ENCODE measurements around the gene SMCO4. TPM values are rescaled to one million over a fixed set of nuclear protein-coding genes. Genes with fewer than 3 reads are reported as not detected.

Gene SMCO4
- total and polyA plus RNA-seq, 2 of the 8 experiments (the other 6 are each of a cell fraction or from before 2014, with no cell fraction given) = 33.2 to 53.9 TPM

- Histone ChIP-seq H3K4me1 (replicated peaks in 1 of 4; ENCODE audit: control insufficient read depth in 3 of 4, insufficient read depth in 4 of 4, low read length in 3 of 4) (peaks cover 2 to 12% (median 8%) of the 10 kb centered on the region in 4 experiments; a peak in 5 of 7 replicates), H2AFZ (ENCODE audit: low read length) (no peak overlapping the region), H2BK120ac (replicated peaks; ENCODE audit: low read depth, low read length) (no peak overlapping the region), H4K20me1 (replicated peaks in 1 of 2; ENCODE audit: control insufficient read depth in 1 of 2, insufficient read depth in 2 of 2, low read length in 2 of 2) (peaks cover 1 to 4% of the 10 kb centered on the region in 2 experiments), H3K18ac (ENCODE audit: extremely low read depth, low read length) (no peak overlapping the region), H2BK15ac (ENCODE audit: low read length) (no peak overlapping the region), H3K36me3 (ENCODE audit: control insufficient read depth in 2 of 4, insufficient read depth in 4 of 4, low read length in 3 of 4) (peaks cover 0 to 5% (median 0%) of the 10 kb centered on the region in 4 experiments; a peak in 2 of 8 replicates), H3K56ac (replicated peaks; ENCODE audit: insufficient read length, low read depth, low read length) (no peak overlapping the region), H3K14ac (ENCODE audit: insufficient read length) (no peak overlapping the region), H3K9ac (replicated peaks in 1 of 4; ENCODE audit: extremely low read depth in 1 of 4, low read depth in 3 of 4, low read length in 3 of 4) (no peak overlapping the region), H2BK20ac (ENCODE audit: low read length) (no peak overlapping the region), H2BK5ac (ENCODE audit: low read depth, low read length) (no peak overlapping the region), H3K4me3 (ENCODE audit: extremely low read depth in 1 of 4, insufficient read depth in 2 of 4, low read depth in 3 of 4, low read length in 4 of 4) (no peak overlapping the region), H3K23me2 (ENCODE audit: low read depth, low read length) (no peaks in the 10 kb centered on the region), H2AK5ac (ENCODE audit: low read depth, low read length) (no peak overlapping the region), H4K91ac (replicated peaks; ENCODE audit: insufficient read length, low read length) (no peak overlapping the region), H3K27me3 (replicated peaks in 1 of 4; ENCODE audit: control insufficient read depth in 3 of 4, extremely low read depth in 1 of 4, insufficient read depth in 3 of 4, low read length in 3 of 4) (no peaks in the 10 kb centered on the region), H3K4ac (replicated peaks; ENCODE audit: insufficient read length, low read depth, low read length) (no peak overlapping the region), H3K23ac (ENCODE audit: insufficient read length) (no peak overlapping the region), H3K79me2 (ENCODE audit: control insufficient read depth in 1 of 2, insufficient read depth in 2 of 2, low read length in 2 of 2) (peaks cover 2 to 89% of the 10 kb centered on the region in 2 experiments; a peak in 3 of 4 replicates), H3K27ac (ENCODE audit: low read depth, low read length) (no peak overlapping the region), H3K79me1 (ENCODE audit: low read depth, low read length) (peaks cover 16% of the 10 kb centered on the region), H4K8ac (ENCODE audit: extremely low read depth, insufficient read depth, low read length) (no peak overlapping the region), H4K5ac (ENCODE audit: insufficient read length, low read depth, low read length) (no peak overlapping the region), H3K9me3 (ENCODE audit: insufficient read depth in 2 of 2, low read depth in 1 of 2, low read length in 1 of 2) (no peaks in the 10 kb centered on the region), H3K4me2 (ENCODE audit: insufficient read depth in 1 of 2, low read depth in 2 of 2, low read length in 2 of 2) (no peak overlapping the region), H2BK12ac (ENCODE audit: low read depth, low read length) (no peak overlapping the region)
- POLR2A ChIA-PET (ENCODE audit: partially characterized antibody) = interaction anchor here (2.8 kb wide), 1 partner anchor 13 kb away, joined by 12 read pairs; no protein-coding TSS in a partner anchor
- FAIRE-seq = no peak
- 92% methylated on average over 10 of the region's 10 CpGs; no CpG with 5 or more reads in 1 of the 2 experiments for WGBS, 2 experiments (ENCODE audit: extremely low coverage in 1 of 2, insufficient coverage in 1 of 2, insufficient read length in 1 of 2, insufficient replicate concordance in 2 of 2, low coverage in 1 of 2, low lambda C conversion rate in 2 of 2, missing lambda C conversion rate in 1 of 2)
- no peak for DNase-seq (ENCODE audit: low read depth in 1 of 2, low spot score in 2 of 2)
- CTCF ChIA-PET (ENCODE audit: partially characterized antibody) = interaction anchor here (1.2 to 1.4 kb wide), 2 partner anchors 12 to 13 kb away, joined by 3 to 6 read pairs; no protein-coding TSS in a partner anchor
- TF ChIP-seq E2F6 (IDR thresholded peaks at IDR 0.05) (no peak), MAFK (IDR thresholded peaks at IDR 0.05; ENCODE audit: low read depth, low read length) (no peak), GABPA (IDR thresholded peaks at IDR 0.05; ENCODE audit: borderline replicate concordance, insufficient read depth, low read length) (no peak), TEAD4 (IDR thresholded peaks at IDR 0.05; ENCODE audit: low read depth, low read length) (no peak), HDAC6 (IDR thresholded peaks at IDR 0.05; ENCODE audit: low read depth, low read length) (no peak), SUZ12 (IDR thresholded peaks at IDR 0.05; ENCODE audit: low read length) (no peak), CHD1 (IDR thresholded peaks at IDR 0.05; ENCODE audit: low read depth, low read length) (no peak), CEBPB (IDR thresholded peaks at IDR 0.05; ENCODE audit: low read depth, low read length) (no peak), ZNF274 (IDR thresholded peaks at IDR 0.05; ENCODE audit: borderline replicate concordance, extremely low read depth, low read length) (no peak), CTBP2 (IDR thresholded peaks at IDR 0.05; ENCODE audit: borderline replicate concordance, insufficient read depth, insufficient read length, low read length) (no peak), RAD21 (IDR thresholded peaks at IDR 0.05 in 1 of 2, conservative IDR thresholded peaks at IDR 0.05 in 1 of 2; ENCODE audit: low read depth in 2 of 2, low read length in 2 of 2) (no peak)
These were observed 14.2 kb downstream of the SMCO4 start for GRCh38 chr11:93528757-93529645.
